NCI-H2029 (cell line): ENCODE measurements around the gene BABAM2.

Source experiments
- DNase-seq: peaks from one replicate; lab custom pipeline; 2025; lab: John Stamatoyannopoulos, UW

BABAM2 gene

GRCh38 chr2:27912512-27912911, 22.0 kb downstream of the BABAM2 start:
- DNase-seq: no peak

- DNase-seq: no peak
These were observed 23.7 kb downstream of the BABAM2 start for GRCh38 chr2:27914041-27914804.

DNA sequence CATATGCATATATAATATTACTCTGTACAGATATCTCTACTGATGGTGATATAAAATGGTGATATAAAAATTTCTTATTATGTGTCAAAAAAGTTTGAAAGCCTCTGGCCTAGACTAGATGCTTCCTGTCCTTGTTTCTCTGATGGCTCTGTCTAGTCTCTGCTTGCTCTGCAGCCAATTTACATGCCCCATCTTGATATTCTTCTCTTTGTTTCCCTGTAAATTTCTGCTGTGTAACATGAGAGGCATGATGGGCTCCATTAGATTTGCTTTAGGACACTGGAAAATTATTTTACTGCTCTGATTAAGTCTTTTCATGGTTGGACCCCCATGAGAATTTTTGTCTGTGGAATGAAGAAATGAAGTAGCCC, 24.3 kb downstream of the BABAM2 start:
- DNase-seq: no peak

GRCh38 chr2:27915191-27915590, 24.7 kb downstream of the BABAM2 start:
- DNase-seq: no peak

DNA sequence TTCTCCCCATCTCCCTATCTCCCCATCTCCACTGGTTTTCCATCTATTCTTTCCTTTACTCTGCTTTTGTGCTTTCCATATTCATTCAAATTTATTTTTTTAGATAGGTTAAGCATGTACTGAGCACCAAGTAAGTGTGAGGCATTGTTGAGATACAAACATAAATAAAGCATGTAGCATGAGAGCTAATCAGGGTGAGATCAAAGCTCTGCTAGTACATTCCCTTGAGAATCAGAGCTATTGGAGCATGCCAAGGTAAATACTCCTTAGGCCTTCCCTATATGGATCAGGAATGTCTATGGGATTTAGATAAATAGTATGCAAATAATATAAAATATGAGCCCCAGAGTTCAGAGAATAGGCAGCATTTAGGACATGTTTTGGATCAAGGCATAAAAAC, 25.3 kb downstream of the BABAM2 start:
- DNase-seq: no peak

- no peak for DNase-seq
These were observed 25.9 kb downstream of the BABAM2 start for GRCh38 chr2:27916293-27916995.

GRCh38 chr2:27920148-27920885, 29.8 kb downstream of the BABAM2 start:
- peak; percentile 25 for DNase-seq

DNA sequence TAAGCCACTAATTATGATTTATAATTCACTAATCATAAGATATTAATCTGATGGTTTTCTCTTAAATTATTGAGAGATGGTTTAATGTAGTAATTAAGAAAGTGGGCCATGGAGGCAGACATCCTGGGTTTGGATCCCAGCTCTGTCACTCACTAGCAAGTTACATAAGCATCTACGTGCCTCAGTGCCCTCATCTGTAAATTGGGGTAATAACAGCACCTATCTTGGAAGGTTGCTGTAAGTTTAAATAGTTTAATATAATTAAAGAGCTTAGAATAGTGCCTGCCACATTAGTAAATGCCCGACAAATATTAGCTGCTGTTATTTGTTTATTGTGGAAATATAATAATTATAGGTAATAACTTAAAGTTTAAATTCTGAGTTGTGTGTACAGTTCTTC, 30.9 kb downstream of the BABAM2 start:
- DNase-seq: no peak

GRCh38 chr2:27921880-27922547, 31.5 kb downstream of the BABAM2 start:
- no peak for DNase-seq

DNA sequence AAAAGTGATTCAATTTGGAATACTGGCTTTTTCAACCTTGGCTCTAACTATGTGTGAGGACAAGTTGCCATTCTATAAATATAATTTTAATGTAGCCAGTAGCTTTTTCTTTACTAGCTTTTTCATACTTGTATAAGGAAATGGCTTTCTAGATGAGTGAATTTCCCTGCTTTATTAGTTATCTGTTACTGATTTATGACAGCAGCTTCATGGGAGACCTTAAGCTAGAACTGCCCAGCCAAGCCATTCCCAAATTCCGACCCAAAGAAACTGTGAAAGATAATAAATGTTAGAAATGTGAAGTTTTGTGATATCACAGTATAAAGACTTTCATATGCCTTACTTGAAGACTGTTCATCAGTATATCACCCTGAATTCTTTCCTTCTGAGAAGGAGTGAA, 32.3 kb downstream of the BABAM2 start:
- no peak for DNase-seq

DNA sequence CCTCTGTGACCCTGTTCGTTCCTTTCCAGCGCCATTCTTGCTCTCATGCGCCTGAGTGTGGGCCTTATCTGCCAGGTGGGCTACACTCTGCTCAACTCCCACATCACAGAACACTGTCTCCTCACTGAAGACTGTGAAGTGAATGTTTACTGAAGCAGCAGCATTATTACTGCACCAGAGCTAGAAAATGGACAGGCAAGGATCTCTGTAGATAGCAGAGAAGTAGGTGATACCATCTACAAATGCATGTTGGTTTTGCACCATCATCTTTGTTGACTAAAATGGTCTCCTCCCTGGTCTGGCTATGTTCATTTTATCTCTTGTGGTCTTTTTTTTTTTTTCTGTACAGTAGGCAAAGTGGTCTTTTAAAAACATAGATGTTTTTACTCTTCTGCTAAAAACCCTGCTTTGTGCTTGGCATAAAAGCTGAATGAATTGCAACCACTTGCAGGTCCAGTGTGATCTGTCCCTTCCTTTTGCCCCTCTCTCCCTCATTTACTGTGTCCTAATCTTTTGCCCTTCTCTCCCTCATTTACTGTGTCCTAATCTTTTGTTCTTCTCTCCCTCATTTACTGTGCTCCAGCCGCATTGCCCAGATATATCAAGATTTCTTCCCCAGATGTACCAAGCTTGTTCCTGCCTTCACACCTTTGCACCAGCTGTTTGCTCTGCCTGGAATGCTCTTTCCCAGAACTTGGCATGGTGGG, 35.4 kb downstream of the BABAM2 start:
- DNase-seq: no peak

GRCh38 chr2:27929916-27930486, 39.5 kb downstream of the BABAM2 start:
- no peak for DNase-seq

DNA sequence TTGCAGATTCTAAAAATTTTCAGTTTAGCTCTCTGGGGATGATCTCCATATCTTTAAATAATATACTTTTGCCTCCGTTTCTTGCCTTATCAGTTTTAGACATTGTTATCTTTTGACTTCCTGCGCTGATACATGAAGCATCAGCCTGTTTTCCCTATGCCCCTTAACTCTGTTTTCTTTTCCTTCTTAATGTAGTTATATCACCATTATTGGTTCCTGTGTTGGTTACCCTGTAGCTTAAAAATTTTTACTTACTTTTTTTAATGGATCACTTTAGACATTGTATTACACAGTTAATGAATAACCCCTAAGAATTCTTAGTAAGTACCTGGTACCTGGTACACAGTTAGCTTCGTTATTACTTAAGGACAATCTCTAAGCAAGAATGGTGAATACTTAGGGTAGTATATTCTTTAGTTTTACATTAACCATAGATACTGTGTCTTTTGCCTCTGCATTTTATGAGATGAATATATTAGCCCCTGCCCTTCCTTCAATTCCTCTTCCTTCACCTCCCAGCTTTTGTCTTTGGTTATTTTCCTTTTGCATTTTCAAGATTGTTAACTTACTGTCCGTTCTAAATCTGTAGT, 40.9 kb downstream of the BABAM2 start:
- no peak for DNase-seq

DNA sequence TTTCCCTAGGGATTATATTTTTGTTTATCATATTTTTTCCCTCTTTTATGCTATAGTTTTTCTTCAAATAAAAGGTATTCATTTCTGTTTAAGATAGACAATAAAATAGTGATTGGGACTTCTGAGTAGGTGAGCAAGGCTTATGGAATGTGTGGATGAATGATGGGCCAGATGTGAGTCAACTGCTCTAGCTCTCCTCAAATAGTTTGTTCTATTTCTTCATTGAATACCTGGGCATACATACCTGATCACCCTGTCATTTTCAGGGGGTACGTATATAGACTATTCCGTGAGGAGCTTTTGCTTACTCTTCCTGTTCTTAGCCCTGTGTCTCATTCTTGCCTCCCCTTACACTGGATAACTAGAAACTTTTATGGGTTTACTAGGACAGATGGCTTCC, 41.9 kb downstream of the BABAM2 start:
- DNase-seq: no peak

DNA sequence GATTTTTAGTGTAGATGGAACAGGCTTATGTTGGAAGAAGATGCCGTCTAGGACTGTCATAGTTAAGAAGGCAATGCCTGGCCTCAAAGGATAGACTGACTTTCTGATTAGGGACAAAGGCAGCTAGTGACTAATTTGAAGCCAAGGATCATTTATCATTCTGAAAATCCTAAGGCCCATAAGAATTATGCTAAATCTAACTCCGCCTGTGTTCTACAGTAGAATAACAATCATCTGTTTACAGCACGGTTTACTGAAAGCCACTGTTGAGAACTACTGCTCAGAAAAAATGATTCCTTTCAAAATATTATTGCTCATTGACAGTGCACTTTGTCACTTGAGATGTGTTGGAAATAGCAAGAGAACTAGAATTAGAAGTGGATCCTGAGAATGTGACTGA, 44.5 kb downstream of the BABAM2 start:
- DNase-seq: no peak

DNA sequence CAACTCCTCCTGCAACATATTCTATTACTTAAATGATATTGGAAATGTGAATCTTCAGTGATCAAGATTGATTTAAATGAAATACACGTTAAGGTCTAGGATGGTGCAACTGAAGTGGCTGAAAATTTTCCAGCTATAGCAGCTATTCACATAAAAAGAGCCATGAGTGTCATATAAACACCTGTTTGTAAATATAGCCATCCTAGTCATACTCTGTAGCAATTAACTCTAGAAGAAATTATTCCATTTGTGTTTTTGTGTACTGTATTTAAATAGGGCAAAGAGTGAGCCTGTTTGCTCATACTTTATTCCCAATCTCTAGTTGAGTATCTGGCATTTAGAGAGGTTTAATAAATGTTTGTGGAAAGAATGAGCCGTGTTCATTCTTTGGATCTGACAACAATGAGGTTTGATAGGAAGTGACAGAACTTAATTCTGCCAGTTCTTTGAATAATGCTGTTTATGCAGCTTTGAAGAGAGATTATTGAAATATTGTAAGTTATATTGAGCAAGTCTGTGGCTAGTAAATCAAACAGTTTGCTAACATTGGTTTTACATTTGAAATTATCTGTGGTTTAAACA, 49.7 kb downstream of the BABAM2 start:
- no peak for DNase-seq

GRCh38 chr2:27940982-27941381, 50.5 kb downstream of the BABAM2 start:
- DNase-seq: no peak

GRCh38 chr2:27942612-27943547, 52.4 kb downstream of the BABAM2 start:
- DNase-seq: no peak

DNA sequence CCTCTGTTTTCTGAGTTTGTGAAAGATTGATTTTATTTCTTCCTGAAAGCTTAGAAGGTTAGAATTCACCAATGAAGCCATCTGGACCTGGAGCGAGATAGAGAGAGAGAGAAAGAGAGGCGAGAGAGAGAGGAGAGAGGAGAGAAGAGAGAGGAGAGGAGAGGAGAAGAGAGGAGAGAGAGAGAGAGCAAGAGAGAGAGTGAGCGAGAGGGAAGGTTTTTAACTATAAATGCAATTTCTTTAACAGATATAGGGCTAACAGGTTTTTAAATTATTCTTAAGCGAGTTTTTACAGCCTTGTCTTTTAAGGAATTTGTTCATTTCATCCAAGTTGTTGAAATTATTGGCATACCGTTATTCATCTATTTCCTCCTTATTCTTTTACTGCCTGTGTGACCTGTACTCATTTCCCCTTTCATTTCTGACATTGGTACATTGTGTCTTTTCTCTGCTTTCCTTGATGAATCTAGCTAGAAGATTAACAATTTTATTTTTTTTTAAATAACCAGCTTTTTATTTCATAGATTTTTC, 56.1 kb downstream of the BABAM2 start:
- no peak for DNase-seq
